Fibroblast of skin of right quadriceps (primary cell): ENCODE data around the gene EP400.
"Not testable (repeated sequence)": the region's sequence is repeated elsewhere in the genome, so short reads cannot be mapped to it uniquely, and the experiment has no call there.

Source experiments
- DNase-seq: peaks from one replicate; pipeline ENCODE4 v3.0.0-alpha.2; 2013

The EP400 gene

DNA sequence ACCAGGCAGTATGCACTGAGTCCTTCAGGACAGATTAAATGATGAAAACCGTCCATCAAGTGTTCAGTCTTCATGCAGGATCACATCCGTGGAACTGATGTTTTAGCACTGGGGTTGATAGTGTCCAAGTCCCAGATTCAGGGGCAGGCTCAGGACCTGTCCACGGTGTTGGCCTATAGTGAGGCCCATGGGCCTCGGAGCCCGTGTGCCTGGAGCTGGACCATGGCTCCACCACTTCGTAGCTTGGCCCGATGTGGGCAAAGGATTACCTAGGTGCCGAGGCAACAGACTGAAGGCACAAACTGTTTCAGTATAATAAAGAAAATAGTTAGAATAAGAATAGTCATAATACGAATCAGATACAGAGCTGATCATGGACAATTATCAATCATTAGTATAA is 152.6 kb downstream of the EP400 start:
- no peak for DNase-seq

- DNase-seq, result not testable (repeated sequence)
Observed at GRCh38 chr12:132103072-132103471, 153.3 kb downstream of the EP400 start.

GRCh38 chr12:132103542-132104308 is 154.0 kb downstream of the EP400 start:
- no peak for DNase-seq

GRCh38 chr12:132105467-132105866 is 155.7 kb downstream of the EP400 start:
- no peak for DNase-seq

DNA sequence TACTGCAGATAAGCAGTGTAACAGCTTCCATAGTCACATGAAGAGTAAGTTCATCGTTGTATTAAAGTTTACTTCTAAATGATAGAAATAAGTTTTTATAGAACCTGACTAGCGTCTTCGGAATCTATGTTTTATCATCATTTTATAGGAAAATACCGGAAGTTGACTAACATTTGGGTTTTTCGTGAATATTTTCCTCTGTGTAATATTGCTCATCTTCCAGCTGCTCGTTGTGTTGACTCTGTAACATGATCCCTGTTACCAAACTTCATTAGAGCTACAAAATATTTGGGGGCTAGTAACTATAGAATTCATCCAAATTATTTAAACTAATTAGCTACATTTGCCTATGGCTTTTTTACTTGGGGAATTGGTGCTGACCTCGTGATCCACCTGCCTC is 157.2 kb downstream of the EP400 start:
- peak; percentile 7 for DNase-seq

GRCh38 chr12:132108211-132108832 is 158.6 kb downstream of the EP400 start:
- no peak for DNase-seq

- no peak for DNase-seq
Observed at GRCh38 chr12:132109741-132110140, 160.0 kb downstream of the EP400 start.

DNA sequence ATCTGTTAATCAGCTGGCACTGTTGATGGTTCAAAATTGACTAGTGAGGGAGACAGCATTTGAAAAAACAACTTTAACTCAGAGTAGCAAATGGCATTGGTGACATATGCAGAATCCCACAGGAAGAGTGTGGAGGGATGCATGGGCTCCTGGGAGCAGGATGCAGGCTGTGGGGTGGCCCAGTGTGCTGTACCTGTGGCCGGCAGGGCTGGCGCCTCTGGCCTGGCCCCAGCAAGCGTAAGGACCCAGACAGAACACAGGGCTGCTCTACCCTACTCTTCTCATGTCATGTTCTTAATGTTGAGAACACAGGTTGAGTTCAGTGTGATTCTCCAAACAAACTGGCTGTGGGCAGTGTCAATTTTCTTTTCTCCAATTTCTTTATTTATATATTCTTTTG is 160.9 kb downstream of the EP400 start:
- no peak for DNase-seq

- no peak for DNase-seq
Observed at GRCh38 chr12:132111654-132112304, 162.0 kb downstream of the EP400 start.

GRCh38 chr12:132114667-132115066 is 164.9 kb downstream of the EP400 start:
- DNase-seq, result no peak

- no peak for DNase-seq
Observed at GRCh38 chr12:132115500-132115899, 165.8 kb downstream of the EP400 start.

DNA sequence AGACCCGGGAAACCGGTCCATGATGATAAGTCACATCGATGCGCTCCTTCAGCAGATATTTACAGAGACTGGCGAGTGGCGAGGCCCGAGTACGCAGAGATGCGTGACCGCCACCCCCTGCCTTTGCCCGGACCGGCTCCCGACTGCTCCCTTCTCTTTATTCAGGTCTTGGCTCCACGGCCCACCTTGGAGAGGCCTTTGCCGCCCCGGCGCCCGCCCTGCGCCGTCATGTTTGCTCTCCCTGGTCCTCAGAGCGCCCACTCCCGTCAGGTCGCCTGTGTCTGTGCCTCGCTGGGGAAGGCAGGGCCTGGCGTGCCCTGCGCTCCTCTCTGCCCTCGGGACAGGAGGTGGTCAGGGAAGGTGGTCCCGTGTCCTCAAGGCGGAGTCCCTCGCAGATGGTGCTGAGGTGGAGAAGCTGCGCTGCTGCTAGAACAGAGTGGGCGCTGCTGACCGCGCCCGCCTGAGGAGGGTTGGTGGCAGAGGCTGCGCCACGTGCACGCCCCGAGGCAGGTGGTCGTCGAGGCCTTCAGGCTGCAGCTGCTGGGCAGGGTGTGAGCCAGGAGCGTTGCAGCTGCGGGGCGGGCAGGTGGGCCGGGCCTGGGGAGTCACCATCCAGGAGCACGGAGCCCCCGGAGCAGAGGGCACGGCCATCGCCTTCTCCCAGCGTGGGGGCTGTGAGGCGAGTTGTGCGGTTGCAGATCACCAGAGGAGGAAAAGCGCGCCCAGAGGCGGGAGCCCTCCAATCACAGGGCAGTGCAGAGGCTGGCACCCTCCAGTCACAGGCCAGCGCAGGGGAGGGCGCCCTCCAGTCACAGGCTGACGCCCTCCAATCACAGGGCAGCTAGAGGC is 167.2 kb downstream of the EP400 start:
- DNase-seq, result no peak

- DNase-seq, result no peak
Observed at GRCh38 chr12:132117558-132117875, 167.8 kb downstream of the EP400 start.

DNA sequence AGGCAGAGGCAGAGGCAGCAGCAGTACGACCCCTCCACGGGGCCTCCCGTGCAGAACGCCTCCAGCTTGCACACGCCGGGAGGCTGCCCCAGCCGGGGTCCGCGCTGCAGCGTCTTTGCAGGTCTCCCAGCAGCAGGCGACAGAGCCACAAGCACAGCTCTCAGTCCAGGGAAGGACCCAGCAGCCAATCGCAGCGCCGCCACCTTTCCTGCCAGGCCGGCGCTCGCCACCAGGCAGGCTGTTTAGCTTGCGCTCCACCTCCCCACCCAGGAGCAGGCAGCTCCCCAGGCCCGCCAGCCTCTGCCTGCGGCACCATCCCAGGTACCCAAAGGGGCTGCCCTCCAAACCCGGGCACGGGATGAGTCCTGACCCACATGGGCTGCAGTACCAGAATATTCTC is 169.1 kb downstream of the EP400 start:
- DNase-seq, result no peak

GRCh38 chr12:132121283-132121682 is 171.5 kb downstream of the EP400 start:
- DNase-seq, result no peak

GRCh38 chr12:132123970-132124765 is 174.4 kb downstream of the EP400 start:
- no peak for DNase-seq

- no peak for DNase-seq
Observed at GRCh38 chr12:132124766-132125425, 175.2 kb downstream of the EP400 start.

GRCh38 chr12:132125736-132126135 is 176.0 kb downstream of the EP400 start:
- DNase-seq, result no peak

DNA sequence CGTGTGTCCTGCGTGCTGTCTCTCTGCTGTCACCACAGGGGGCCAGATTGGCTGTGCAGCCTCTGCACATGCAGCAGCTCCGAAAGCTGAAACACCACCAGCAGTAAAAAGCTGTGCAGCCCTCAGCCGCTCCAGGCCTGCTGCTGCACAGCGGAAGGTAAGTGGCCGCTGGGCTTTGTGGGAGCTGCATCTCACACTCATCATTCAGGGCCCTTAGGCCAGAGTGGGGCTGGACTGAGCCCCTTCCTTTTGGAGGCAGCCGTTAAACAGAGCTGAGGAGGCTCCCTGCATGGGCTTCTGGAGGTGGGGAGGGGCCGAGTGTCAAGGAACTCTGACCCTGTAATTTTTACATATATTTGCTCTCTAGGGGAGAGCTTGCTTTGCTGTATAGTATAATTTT is 177.3 kb downstream of the EP400 start:
- no peak for DNase-seq

GRCh38 chr12:132129007-132129406 is 179.3 kb downstream of the EP400 start:
- no peak for DNase-seq

DNA sequence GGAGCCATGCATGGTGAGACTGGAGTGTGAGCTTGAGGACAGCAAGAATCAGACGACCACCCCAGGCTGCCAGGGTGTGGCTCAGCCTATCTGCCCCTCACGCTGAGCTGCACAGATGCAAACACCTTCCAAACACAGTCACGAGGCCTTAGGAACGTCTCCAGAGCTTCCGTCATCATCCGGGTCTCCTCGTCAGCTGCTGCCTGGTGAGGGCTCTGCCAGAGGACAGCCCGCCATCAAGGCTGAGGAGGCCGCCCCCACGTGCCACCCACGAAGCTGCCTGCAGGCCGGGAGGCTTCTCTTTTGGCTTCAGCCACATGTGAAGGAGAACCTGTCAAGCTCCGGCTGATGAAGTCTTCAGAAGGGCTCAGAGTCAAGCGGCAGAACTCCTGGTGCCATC is 180.9 kb downstream of the EP400 start:
- no peak for DNase-seq
